GM12878 (cell line): Measurements from ENCODE around the gene UTP14A. TPM values are rescaled to one million over a fixed set of nuclear protein-coding genes. Genes with fewer than 3 reads are reported as not detected.
A peak's percentile ranks its signal among the peaks of the same experiment; 100 is the strongest.

Experiments used
- ATAC-seq: fragments of 200-7000 bp; cut with Tn5 transposase; 3 replicates; pipeline ENCODE4 v1.9.1; 2020; ENCODE audit warnings: mild to moderate bottlenecking, moderate library complexity
- BruUV-seq: library from RNA; stranded (reverse); fragments of 400-500 nt; replicated peaks from 2 replicates; lab custom pipeline; 2021; lab: Mats Ljungman, UMichigan
- CTCF ChIA-PET: fragments of 300-600 bp; sonication (Branson Sonifier 250); formaldehyde crosslinking; extraction: SDS; loops from one replicate; lab custom pipeline; 2021; ENCODE audit warnings: inconsistent platforms; lab: Yijun Ruan, JAX
- POLR2A ChIA-PET: fragments of 350-600 bp; formaldehyde crosslinking; extraction: SDS; loops from one replicate; lab custom pipeline; 2021; ENCODE audit warnings: inconsistent platforms; lab: Charles Lee
- RAD21 ChIA-PET: fragments of 300-600 bp; sonication (Branson Sonifier 250); formaldehyde crosslinking; loops from one replicate; lab custom pipeline; 2023; ENCODE audit warnings: antibody characterized with exemption; ENCODE audit not compliant: unreplicated experiment; lab: Charles Lee
- SMC1A ChIA-PET: fragments of 300-600 bp; sonication (Branson Sonifier 250); formaldehyde crosslinking; loops from one replicate; lab custom pipeline; 2023; ENCODE audit not compliant: unreplicated experiment, uncharacterized antibody; lab: Charles Lee
- DNase-seq: peaks from one replicate; pipeline ENCODE4 v3.0.0-alpha.2; 2011; ENCODE audit warnings: low read depth, low spot score
- FAIRE-seq: peaks from 3 replicates; lab custom pipeline; 2011; peaks lifted over from hg19 to GRCh38; lab: Jason Lieb, UNC
- H2AFZ ChIP-seq: 2 replicates; pipeline ENCODE4 v1.6.0; 2011; ENCODE audit warnings: low read depth, low read length, control low read depth; ENCODE audit not compliant: control insufficient read depth
- H3K27ac ChIP-seq: 2 replicates; pipeline ENCODE4 v1.5.1; 2011; ENCODE audit warnings: control low read depth; ENCODE audit not compliant: control insufficient read depth, insufficient read depth
- H3K27me3 ChIP-seq, 2 experiments: replicated peaks in 1 of 2; 2 replicates each; pipeline versions ENCODE4 v1.6.0 to v1.6.1; 2011; ENCODE audit warnings: low read length in 1 of 2; ENCODE audit not compliant: control insufficient read depth in 2 of 2, insufficient read depth in 2 of 2
- H3K36me3 ChIP-seq, 2 experiments: 2 replicates each; pipeline ENCODE4 v1.5.1; 2011; ENCODE audit warnings: low read length in 1 of 2; ENCODE audit not compliant: control insufficient read depth in 2 of 2, insufficient read depth in 2 of 2
- H3K4me1 ChIP-seq: 2 replicates; pipeline ENCODE4 v1.6.1; 2011; ENCODE audit warnings: mild to moderate bottlenecking, low read length, moderate library complexity, mixed read lengths; ENCODE audit not compliant: control insufficient read depth, insufficient read depth
- H3K4me2 ChIP-seq: 2 replicates; pipeline ENCODE4 v1.6.0; 2011; ENCODE audit warnings: control low read depth; ENCODE audit not compliant: control insufficient read depth, insufficient read depth
- H3K4me3 ChIP-seq: fragments of 200-600 bp; sonication (generic); 2 replicates; pipeline ENCODE4 v1.5.1; 2016
- H3K79me2 ChIP-seq: 2 replicates; pipeline ENCODE4 v1.6.0; 2011; ENCODE audit warnings: low read length; ENCODE audit not compliant: control insufficient read depth, insufficient read depth
- H3K9ac ChIP-seq: 2 replicates; pipeline ENCODE4 v1.8.0; 2011; ENCODE audit warnings: low read length, control low read depth, mixed read lengths; ENCODE audit not compliant: control insufficient read depth, insufficient read depth
- H3K9me3 ChIP-seq: replicated peaks from 3 replicates; pipeline ENCODE4 v1.5.1; 2011; ENCODE audit warnings: mild to moderate bottlenecking, low read length; ENCODE audit not compliant: control insufficient read depth, insufficient read depth
- H4K20me1 ChIP-seq: 2 replicates; pipeline ENCODE4 v1.6.0; 2011; ENCODE audit not compliant: control insufficient read depth, insufficient read depth
- JUNB ChIP-seq: IDR thresholded peaks from 2 replicates; pipeline ENCODE4 v1.6.1; 2016; ENCODE audit warnings: antibody characterized with exemption, mild to moderate bottlenecking
- KAT2A ChIP-seq: conservative IDR thresholded peaks from 2 replicates; pipeline ENCODE4 v1.6.1; 2011; ENCODE audit warnings: low read depth, low read length; ENCODE audit not compliant: control insufficient read depth
- NFYB ChIP-seq: IDR thresholded peaks from 2 replicates; pipeline ENCODE4 v1.6.1; 2011; ENCODE audit warnings: low read depth, mild to moderate bottlenecking, low read length, improper control_type of control experiment, moderate library complexity; ENCODE audit not compliant: insufficient read depth
- NR2C2 ChIP-seq: IDR thresholded peaks from 2 replicates; pipeline ENCODE4 v1.6.1; 2011; ENCODE audit warnings: borderline replicate concordance, low read depth; ENCODE audit not compliant: control insufficient read depth, insufficient read length
- PAX8 ChIP-seq: fragments of 450-650 bp; IDR thresholded peaks from 2 replicates; pipeline ENCODE4 v1.6.1; 2017; ENCODE audit warnings: mild to moderate bottlenecking, moderate library complexity
- PKNOX1 ChIP-seq: fragments of 450-650 bp; IDR thresholded peaks from 2 replicates; pipeline ENCODE4 v1.6.1; 2016; ENCODE audit warnings: mild to moderate bottlenecking
- RB1 ChIP-seq: fragments of 450-650 bp; formaldehyde crosslinking; IDR thresholded peaks from 2 replicates; pipeline ENCODE4 v1.6.1; 2017; ENCODE audit warnings: mild to moderate bottlenecking, borderline replicate concordance
- RBBP5 ChIP-seq: fragments of 200-600 bp; sonication (generic); conservative IDR thresholded peaks from 2 replicates; pipeline ENCODE4 v1.6.1; 2016
- SMC3 ChIP-seq: IDR thresholded peaks from 2 replicates; pipeline ENCODE4 v1.6.1; 2011; ENCODE audit warnings: low read length, improper control_type of control experiment, borderline replicate concordance
- YY1 ChIP-seq: IDR thresholded peaks from 2 replicates; pipeline ENCODE4 v1.6.1; 2011; ENCODE audit warnings: low read depth, mild to moderate bottlenecking, low read length
- ZBTB11 ChIP-seq: fragments of 450-650 bp; formaldehyde crosslinking; IDR thresholded peaks from 2 replicates; pipeline ENCODE4 v1.5.0; 2022; ENCODE audit warnings: mild to moderate bottlenecking, missing genetic modification characterization
- WGBS: methylation state at CpG from one replicate; pipeline ENCODE4 v1.1.6; 2016; ENCODE audit warnings: low lambda C conversion rate; ENCODE audit not compliant: insufficient replicate concordance, insufficient coverage; ENCODE audit errors: missing lambda C conversion rate; 5-methylcytosine and 5-hydroxymethylcytosine counted together
- in situ Hi-C: fragments of 300-500 bp; cut with MboI; formaldehyde crosslinking; loops from 9 replicates; pipeline ENCODE4 v1.14.3; 2018; ENCODE audit warnings: mixed read lengths
- intact Hi-C: fragments of 100-400 bp; cut with micrococcal nuclease; formaldehyde crosslinking; loops from one replicate; pipeline ENCODE4 v1.14.2; 2022; ENCODE audit not compliant: unreplicated experiment
- polyA plus RNA-seq, 11 experiments: library from polyadenylated mRNA; depleted of rRNA in 4 of 11; unstranded in 6 of 11; stranded (reverse) in 5 of 11; fragments of >200 nt; fragmentation: Nextera tagmentation in 4 of 11; fragmentation: Illumina TruSeq in 1 of 11; extraction: Ambion mirVana in 4 of 11; extraction: Trizol in 1 of 11; gene quantifications; 1 replicate in 1 of 11; 2 replicates in 10 of 11; pipeline versions ENCODE4 v1.2.1 to v1.2.3, GENCODE V29; 2011 to 2016; ENCODE audit warnings: inconsistent platforms in 2 of 11, missing spikeins in 2 of 11, low read depth in 1 of 11
- total RNA-seq, 4 experiments: library from RNA; depleted of rRNA in 3 of 4; stranded (reverse); fragments of >200 nt in 3 of 4; fragmentation: Illumina TruSeq in 1 of 4; extraction: Trizol in 1 of 4; gene quantifications; 2 replicates each; pipeline versions ENCODE4 v1.2.1 to v1.2.3, GENCODE V29; 2013 to 2021

Gene UTP14A
- total and polyA plus RNA-seq, 10 of the 15 experiments (the other 5 are each of a cell fraction or from before 2014, with no cell fraction given) = 16.9 to 49.8 (median 31.4) TPM

- TF ChIP-seq PKNOX1 = no peak
Observed at GRCh38 chrX:129945131-129945530, 39.2 kb downstream of the UTP14A start (continued).

GRCh38 chrX:129953334-129953648, 47.3 kb downstream of the UTP14A start:
- Histone ChIP-seq H3K36me3 (no peaks in the 10 kb centered on the region), H3K27ac (no peak overlapping the region), H3K9ac (no peak overlapping the region), H4K20me1 (no peaks in the 10 kb centered on the region), H3K27me3 (no peaks in the 10 kb centered on the region; a peak in 1 of 4 replicates), H3K4me1 (peaks cover 7% of the 10 kb centered on the region), H2AFZ (no peak overlapping the region), H3K4me3 (peak overlapping the region; percentile 44; the same call in 1 of the 2 replicates), H3K79me2 (no peaks in the 10 kb centered on the region), H3K9me3 (no peaks in the 10 kb centered on the region), H3K4me2 (peak overlapping the region; percentile 50)
- ChIA-PET CTCF (interaction anchor here (2.0 kb wide), 1 partner anchor 28 kb away, joined by 6 read pairs; no protein-coding TSS in a partner anchor), RAD21 (no interaction called here), POLR2A (interaction anchor here (1.0 kb wide), 1 partner anchor 9 kb away, joined by 3 read pairs; no protein-coding TSS in a partner anchor), SMC1A (no interaction called here)
- intact Hi-C loops = no loop called here
- no peak for TF ChIP-seq SMC3
- no peak for TF ChIP-seq RBBP5
- no peak for TF ChIP-seq ZBTB11 (CRISPR knock-in tag)
- TF ChIP-seq JUNB = no peak
- TF ChIP-seq PKNOX1 = no peak
- no peak for TF ChIP-seq NR2C2
- TF ChIP-seq YY1 = no peak
- no peak for TF ChIP-seq NFYB
- no peak for TF ChIP-seq RB1
- no peak for TF ChIP-seq KAT2A
- no peak for TF ChIP-seq PAX8
- no peak for DNase-seq
- BruUV-seq = no TSS peak
- WGBS = 52% methylated on average over 18 of the region's 18 CpGs
- in situ Hi-C loops = no loop called here
- no peak for ATAC-seq
- FAIRE-seq = no peak
